ENCODE data around the gene TMEFF2.

DNA sequence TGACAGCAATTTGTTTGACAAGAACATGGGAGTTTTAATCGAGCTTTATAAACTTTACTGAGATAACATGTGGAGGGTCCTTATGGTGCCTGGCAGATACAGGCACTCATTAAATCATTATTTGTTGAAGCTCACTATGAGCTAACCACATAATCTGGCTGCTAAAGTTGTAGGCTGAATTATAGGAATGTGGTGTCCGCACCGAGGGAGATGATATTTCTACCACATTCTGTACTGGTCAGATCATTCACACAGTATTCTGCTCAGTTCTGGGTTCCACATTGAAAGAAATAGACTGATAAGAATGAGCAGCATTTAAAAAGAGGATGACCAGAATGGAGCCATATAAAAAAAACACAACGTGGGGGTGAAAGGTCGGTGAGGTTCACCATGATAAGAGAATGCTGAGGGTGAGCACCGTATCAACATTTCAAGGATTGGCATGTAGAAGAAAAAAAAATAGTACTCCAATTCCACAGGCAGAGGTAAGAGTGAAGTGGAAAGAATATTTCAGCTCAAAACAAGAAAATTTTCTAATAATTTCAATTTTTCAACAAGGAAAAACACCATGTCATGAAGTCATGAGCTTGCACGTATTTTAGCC lies 54.4 kb downstream of the TMEFF2 start:
- TF ChIP-seq POLR2A (IDR thresholded peaks at IDR 0.05) (no peak), POLR2AphosphoS5 (IDR thresholded peaks at IDR 0.05; ENCODE audit: insufficient read depth in 1 of 2, low read depth in 1 of 2) (no peak)
- TF ChIP-seq, protein P1, sequence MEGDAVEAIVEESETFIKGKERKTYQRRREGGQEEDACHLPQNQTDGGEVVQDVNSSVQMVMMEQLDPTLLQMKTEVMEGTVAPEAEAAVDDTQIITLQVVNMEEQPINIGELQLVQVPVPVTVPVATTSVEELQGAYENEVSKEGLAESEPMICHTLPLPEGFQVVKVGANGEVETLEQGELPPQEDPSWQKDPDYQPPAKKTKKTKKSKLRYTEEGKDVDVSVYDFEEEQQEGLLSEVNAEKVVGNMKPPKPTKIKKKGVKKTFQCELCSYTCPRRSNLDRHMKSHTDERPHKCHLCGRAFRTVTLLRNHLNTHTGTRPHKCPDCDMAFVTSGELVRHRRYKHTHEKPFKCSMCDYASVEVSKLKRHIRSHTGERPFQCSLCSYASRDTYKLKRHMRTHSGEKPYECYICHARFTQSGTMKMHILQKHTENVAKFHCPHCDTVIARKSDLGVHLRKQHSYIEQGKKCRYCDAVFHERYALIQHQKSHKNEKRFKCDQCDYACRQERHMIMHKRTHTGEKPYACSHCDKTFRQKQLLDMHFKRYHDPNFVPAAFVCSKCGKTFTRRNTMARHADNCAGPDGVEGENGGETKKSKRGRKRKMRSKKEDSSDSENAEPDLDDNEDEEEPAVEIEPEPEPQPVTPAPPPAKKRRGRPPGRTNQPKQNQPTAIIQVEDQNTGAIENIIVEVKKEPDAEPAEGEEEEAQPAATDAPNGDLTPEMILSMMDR (IDR thresholded peaks at IDR 0.05) = no peak
